Stimulated activated CD4-positive, alpha-beta T cell treated with anti-CD3 and anti-CD28 coated beads, TNF-alpha, amount 100 ng/mL, for 48 hours (primary cell): ENCODE data around the gene SLC1A5.
"Not testable (repeated sequence)": the region's sequence is repeated elsewhere in the genome, so short reads cannot be mapped to it uniquely, and the experiment has no call there.

Experiments used
- DNase-seq, 3 donors: peaks; one replicate each; pipeline ENCODE4 v3.0.0-alpha.2; 2020; ENCODE audit warnings: low read depth in 3 of 3

SLC1A5 gene

DNA sequence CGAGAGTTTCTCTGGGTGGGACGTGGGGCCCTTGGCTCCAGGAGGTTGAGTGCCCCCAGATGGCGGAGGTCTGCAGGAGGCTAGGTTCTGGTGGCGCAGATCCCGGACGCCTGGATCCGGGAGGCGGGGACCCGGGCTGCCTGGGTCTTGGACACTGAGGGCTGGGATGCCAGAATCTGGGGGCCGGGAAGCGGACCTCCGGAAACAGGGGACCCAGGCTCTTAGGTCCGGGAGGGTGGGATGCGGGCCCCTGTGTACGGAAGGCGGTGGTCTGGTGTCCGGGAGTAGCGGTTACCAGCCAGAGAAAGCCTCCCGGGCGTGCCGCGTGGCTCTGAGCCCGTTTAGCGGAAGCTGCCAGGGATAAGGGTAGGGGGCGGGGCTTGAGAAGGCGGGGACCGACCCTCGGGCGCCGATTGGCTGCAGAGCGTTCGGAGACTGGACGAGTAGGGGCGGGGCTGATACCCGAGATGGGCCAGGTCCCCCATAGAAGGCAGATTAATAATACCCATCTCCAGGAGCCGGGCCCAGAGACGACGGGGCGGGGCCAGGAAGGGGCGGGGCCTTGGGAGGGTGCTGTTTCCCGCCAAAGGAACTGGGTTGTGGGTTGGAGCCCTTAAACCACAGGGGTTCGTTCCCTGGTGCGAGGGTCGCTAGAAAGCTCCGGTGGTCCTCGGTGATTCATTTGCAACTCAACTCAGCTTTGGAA lies at the start of gene SLC1A5:
Gene SLC1A5, minus strand, starts transcription at position 333 of the 706 bp plus-strand sequence. CDS start 629 bp downstream, outside the sequence.
- DNase-seq = peak; percentile 99 to 100 (median 99)

DNA sequence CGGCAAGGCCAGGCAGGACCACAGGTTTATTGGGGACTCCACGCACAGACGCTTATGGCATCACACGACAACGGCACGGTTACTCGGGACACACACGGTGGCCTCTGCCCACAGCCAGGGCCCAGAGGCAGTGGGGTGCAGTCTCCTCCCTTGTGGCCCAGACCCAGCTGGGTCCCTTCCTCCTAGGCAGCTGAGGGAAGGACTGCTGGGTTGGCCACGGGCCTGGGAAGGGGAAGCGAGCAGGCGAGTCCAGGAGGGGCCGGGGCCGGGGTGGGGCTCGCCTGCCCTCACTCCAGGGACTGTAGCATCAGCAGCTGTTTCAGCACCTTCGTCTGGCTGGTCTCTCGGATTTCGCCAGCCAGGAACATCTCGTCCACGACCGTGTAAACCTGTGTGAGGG lies 49.8 kb upstream of the SLC1A5 start:
- no peak for DNase-seq

DNA sequence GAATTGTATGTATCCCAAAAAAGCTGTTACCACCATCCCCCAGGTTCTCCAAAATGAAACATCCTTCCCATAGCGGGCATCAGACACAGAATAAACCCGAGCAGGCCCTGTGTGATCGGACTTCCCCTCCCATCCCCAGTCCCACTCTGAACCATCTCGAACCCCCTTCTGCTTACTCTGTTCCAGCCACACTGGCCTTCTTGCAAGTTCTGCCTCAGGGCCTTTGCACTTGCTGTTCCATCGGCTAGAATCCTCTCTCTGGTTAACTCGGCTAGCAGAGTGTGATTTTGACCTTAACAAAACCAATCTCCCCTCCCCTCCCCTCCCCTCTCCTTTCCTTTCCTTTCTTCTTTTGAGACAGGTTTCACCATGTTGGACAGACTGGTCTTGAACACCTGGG lies 46.6 kb upstream of the SLC1A5 start:
- DNase-seq = no peak

DNA sequence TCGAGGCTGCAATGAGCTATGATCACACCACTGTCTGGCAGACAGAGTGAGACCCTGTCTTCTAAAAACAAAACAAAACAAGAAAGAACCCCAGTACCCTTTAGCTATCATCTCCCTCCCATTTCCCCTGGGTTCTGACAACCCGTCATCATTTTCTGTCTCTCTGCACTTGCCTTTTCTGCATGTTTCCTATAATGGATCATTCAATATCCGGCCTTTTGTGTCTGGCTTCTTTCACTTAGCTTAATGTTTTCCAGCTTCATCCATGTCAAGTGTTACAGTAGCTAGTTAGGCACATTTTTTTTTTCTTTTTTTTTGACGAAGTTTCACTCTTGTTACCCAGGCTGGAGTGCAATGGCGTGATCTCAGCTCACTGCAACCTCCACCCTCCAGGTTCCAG lies 45.7 kb upstream of the SLC1A5 start:
- DNase-seq = no peak

DNA sequence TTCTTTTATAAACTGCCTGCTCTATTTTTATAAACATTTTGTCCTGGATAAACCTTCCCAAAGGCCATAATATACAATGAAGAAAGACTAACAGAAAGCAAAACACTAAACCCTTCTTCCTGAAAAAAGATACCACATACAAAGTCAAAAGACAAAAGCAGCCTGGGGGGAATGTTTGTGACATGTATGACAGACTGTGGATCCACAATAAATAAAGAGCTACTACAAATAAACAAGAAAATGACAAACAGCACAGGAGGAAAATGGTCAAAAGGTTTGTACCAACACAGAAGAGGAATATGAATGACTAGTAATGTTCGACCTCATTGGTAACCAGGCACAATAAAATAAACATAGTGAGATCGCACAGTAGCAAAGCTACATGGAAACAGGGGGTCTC lies 42.5 kb upstream of the SLC1A5 start:
- no peak for DNase-seq

DNA sequence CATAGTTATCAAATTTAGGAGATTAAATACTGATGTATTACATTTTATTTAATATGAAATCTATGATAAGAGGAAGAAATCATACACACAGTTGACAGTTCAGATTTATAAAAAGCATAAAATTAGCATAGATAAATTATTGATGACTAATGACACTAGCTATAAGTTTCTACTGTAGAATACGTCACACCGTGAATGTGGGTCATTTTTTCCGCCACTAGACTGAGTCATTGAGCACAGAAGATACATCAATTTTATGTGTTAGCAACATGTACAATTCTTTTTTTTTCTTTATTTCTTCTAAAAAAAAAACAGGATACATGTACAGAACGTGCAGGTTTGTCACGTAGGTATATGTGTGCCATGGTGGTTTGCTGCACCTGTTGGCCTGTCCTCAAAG lies 40.1 kb upstream of the SLC1A5 start:
- peak; percentile 31 to 54 (median 53) for DNase-seq

DNA sequence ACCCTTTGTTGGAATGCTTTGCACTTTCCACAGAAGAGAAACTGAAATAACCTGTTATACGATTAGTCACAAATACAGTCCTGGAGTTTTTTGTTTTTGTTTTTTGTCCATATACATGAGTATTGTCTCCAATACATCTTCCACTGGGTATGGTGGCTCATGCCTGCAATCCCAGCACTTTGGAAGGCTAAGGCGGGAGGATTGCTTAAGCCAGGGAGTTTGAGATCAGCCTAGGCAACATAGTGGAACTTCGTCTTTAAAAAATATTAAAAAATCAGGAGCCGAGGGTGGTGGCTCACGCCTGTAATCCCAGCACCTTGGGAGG lies 37.3 kb upstream of the SLC1A5 start:
- no peak for DNase-seq

DNA sequence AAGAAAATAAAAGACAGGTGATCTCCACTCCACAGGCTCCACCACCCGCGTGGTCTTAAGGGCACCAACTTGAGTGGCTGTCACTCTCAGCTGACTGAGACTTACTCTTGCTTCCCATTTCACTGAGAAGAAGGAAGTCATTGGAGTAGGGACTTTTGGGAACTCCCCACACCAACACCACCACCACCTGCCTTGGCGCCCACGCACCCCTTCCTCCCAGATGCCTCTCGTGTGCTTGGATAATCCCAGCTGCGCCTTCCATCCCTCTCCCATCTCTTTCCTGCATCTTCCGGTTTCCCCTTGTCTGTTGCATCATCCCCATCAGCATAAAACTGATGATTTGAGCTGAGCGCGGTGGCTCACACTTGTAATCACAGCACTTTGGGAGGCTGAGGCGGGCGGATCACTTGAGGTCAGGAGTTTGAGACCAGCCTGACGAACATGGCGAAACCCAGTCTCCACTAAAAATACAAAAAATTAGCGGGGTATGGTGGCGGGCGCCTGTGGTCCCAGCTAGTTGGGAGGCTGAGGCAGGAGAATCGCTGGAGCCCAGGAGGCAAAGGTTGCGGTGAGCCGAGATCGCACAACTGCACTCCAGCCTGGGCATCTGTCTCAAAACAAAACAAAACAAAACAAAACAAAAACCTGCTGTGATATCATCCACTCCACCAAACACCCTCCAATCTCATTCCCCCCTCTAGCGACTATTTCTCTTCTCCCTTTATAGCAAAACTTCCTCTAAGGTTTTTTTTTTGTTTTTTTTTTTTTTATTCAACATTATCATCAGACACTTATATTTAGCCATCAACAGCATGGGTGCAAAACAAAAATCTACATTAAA lies 36.7 kb upstream of the SLC1A5 start:
- no peak for DNase-seq

DNA sequence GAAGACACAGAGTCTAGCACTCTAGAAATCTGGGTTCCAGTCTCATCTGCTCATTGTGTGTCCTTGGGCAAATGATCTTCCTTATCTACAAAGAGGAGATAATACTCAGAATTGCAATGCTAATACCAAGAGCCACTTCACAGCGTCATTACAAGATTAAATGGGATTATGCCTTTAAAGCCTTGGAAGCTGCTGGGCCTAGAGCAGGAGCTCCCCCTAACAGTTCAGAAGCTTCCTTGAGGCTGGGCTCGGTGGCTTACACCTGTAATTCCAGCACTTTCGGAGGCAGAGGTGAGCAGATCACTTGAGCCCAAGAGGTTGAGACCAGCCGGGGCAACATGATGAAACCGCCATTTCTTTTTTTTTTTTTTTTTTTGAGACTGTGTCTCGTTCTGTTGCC lies 34.7 kb upstream of the SLC1A5 start:
- DNase-seq = no peak

DNA sequence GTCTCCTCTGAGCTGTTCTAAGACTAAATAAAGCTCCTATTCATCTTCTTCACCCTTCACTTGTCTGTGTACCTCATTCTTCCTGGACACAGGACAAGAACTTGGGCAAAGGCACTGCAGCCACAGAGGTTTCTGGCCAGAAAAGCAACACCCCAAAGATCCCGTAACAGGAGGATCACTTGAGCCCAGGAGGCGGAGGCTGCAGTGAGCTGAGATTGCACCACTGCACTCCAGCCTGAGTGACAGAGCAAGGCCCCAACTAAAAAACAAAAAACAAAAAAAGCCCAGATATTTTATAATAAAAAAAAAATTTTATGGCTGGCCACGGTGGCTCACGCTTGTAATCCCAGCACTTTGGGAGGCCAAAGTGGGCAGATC lies 34.0 kb upstream of the SLC1A5 start:
- not testable (repeated sequence) for DNase-seq

DNA sequence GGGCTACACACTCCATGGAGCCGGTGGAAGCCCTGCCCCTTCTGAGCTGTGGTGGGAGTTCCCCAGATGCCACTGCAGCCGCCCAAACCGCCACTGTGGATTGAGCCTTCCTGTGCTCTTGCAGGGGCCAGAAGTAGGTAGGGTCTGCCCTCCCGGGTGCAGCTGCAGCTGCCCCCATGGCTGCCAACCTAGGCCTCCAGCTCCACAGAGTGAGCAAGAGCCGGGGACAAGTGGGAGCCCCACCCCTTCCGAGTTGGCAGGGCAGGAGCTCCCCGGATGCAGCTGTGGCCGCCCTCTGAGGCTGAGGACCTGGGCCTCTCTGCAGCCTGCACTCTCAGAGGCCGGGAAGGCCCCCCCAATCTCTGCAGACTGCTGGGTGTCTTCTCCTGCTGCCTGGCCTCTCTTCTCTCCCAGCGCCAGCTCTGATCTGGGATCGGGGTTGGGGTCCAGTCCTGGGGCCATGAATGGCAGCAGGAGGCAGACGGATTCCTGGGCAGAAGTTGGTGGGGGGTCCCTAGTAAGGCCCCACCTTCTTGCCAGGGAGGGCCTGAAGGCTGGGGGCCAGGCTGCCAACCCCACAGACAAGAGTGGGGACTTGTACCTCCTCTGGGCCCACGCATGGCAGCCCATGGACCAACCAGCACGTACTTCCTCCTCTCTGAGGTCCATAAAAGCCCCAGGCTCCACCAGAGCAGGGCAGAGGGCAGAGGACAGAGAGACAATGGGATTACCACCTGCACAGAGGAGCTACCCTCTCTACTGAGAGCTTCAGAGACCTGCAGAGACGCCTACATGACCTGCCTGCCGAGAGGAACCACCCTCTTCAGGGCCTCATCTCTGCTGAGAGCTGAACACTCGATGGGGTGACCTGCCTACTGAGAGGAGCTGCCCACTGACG lies 33.4 kb upstream of the SLC1A5 start:
- DNase-seq = peak; percentile 21 to 41 (median 35)

DNA sequence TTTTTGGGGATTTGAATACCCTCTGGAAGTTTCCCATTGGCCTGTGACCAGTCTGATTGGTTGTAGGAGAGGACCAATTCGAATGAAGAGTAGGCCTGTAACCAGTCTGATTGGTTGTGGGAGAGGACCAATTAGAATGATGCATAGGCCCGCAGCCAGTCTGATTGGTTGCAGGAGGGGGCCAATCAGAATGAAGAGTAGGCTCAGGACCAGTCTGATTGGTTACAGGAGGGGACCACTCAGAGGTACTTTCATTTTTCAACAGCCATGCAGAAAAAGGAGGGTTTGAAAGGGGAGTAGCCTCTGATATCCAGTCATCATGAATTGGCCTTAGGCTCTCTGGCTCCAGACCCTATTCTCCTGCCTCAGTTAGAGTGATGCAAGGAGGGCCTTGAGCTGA lies 30.4 kb upstream of the SLC1A5 start:
- peak in 1 of 3 donors; percentile 19 for DNase-seq

DNA sequence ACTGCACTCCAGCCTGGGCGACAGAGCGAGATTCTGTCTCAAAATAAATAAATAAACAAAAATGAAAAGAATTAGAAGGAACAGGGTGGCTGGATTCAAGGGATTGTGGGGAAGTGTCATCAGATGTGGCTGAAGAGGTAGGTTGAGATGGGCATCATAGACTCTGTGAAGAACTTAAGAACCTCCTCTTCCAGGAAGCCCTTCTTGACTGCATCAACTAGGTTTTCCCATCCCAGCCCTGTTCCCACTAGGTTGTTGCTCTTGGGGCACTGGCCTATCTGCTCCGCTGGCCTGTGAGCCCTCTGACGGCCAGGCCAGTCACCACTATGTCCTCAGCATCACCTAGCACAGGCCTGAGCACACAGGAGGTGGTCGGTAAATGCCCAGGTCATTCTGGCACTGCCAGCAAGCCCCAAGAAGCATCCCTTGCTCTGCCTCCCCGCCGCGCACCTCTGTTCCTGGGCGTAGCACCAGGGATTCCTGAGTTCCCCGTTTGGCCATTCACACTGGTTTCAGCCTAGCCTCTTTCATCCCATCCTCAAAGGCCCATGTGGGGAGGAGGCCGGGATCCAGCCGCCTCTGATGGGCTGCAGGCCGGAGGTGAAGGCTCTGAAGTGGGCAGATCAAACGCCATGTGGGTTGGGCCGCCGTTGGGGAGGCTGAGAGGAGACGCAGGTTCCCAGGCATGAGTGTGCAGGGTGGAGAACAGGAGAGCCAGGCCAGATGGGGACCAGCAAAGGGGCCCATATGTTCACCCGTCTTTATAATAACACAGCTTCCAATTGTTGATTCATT lies 27.6 kb upstream of the SLC1A5 start:
- DNase-seq = no peak

DNA sequence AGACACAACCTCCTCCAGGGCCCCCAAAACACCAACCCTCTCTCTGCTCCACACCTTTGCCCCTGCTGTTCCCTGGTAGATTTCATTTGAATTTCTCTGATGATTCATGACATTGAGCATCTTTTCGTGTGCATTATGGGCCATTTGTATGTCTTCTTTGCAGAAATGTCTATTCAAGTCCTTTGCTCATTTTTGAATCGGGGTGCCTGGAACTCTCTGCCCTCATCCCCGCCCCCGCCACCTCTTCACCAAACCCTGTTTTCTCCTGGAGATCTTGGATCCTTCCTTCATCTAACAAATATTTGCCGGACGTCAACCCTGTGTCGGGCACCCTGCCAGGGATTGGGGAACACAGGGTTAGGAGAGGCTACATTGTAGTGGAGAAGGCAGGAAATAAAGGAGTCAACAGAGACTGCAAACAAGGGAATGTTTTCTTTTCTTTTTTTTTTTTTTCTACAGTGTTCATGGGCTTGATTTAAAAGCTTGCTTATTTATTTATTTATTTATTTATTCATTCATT lies 25.5 kb upstream of the SLC1A5 start:
- no peak for DNase-seq

DNA sequence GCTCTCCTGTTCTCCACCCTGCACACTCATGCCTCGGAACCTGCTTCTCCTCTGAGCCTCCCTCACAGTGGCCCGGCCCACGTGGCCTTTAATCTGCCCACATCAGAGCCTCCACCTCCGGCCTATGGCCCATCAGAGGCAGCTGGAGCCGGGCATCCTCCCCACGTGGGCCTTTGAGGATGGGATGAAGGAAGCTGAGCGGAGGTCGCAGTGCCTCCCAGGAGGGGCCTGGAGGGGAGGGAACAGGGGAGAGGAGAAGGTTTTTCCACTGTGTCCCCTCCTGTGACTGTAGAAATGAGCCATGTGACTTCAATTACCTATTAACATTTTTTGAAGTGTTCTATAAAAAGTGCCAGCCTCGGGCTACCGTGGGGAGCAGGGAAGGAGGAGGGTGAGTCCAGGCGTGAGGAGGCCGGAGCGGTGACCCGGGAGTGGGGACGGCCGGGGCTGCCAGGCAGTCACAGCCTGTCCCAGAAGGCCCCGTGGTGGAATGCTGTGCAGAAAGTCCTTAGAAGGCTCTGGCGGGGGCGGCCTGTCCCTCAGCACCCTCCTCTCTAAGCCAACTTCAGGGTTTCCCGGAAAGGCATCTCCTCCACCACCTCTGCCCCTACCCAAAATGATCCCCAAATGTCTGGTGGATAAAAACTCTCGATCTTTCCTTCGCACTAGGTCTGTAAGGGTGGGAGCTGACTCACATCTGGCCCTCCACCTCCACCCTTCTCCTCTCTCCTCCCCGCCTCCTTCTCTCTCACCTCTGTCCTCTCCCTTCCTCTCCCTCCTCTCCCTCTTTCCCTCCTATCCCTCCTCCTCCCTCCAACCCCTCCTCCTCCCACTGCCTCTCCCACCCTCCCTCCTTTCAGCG lies 24.8 kb upstream of the SLC1A5 start:
- DNase-seq = no peak

DNA sequence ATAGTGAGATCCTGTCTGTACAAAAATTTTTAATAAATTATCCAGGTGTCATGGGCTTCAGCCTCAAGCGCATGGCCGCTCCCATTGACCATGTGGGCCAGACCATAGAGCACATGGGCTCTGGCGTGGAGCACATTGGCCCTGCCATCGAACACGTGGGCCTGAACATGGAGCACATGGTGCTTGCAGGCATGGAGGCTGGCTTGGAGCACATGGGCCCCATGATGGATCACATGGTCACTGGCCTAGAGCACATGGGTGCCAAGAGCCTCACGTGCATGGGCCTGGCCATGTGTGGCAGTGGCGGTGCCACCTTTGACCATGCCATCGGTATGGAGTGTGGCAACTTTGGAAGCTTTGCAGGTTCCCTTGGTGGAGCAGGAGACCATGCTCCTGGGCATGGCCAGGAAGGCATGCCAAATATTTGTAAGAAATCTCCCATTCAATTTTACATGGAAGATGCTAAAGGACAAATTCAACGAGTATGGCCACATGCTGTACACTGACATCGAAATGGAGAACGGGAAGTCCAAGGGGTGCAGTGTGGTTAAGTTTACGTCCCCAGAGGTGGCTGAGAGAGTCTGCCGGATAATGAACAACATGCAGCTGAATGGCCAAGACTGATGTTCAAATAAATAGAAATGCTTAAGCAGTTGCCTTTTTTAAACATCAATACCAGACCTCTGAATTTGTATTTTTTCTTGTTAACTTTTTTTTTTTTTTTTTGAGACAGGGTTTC lies 21.3 kb upstream of the SLC1A5 start:
- DNase-seq = no peak

DNA sequence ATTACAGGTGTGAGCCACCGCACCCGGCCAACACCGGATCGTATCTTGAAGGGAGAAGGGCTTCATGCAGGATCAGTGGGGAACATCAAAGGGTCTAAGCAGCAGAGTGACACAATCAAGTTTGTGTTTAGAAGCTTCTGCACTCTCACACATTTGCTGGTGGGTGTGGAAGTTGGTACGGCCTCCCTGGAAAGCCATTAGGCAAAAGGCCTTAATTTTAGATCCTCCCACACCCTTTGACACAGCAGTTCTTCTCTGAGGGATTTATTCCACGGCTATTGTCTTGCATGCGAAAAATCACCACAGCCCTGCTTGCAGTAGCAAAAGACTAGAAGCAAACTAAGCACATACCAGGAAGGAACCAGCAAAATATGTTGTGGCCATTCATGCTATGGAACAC lies 18.3 kb upstream of the SLC1A5 start:
- no peak for DNase-seq

DNA sequence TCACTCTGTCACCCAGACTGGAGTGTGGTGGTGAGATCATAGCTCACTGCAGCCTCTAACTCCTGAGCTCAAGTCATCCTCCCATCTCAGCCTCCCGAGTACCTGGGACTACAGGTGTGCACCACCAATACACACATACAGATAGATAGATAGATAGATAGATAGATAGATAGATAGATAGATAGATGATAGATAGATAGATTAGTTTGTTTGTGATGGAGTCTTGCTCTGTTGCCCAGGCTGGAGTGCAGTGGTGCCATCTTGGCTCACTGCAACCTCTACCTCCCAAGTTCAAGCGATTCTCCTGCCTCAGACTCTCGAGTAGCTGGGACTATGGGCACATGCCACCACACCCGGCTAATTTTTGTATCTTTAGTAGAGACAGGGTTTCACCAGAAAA lies 16.0 kb upstream of the SLC1A5 start:
- DNase-seq = not testable (repeated sequence)

DNA sequence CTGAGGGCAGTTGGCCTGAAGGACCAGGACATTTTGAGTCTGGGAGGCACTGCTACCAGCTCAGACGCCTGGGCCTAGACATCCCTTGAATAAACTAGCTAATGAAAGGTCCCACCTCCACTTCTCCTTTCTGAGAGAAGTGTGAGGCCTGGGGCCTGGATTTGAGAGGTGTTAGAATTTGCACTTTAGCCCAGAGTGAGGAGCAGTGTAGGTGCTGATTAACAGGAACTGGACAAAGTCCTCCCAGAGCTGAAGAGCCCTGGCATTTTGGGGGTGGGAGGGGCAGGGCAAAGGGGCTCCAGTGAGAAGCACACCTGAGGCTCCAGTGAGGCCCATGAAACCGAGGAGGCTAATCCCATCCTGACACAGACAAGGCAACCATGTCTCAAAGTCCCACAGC lies 15.2 kb upstream of the SLC1A5 start:
- no peak for DNase-seq

DNA sequence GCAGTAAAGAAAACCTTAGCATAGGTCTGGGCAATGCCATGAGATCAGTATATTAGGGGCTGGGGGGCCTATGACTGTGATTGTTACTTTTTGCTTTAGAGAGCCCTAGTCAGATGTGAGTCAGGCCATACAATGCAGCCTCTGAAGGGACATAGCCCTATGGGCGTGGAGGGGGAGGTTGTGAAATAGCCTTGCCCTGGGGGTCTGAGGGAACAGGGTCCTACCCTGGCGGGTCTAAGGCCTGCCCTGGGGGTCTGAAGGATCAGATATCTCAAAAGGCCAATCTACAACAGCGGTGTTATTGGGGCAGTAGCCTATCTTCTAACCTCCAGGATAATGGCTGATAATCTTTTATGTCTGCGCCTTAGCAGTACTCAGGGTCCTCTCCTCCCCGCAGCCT lies 13.8 kb upstream of the SLC1A5 start:
- no peak for DNase-seq
